ENCODE results near the gene NPC1. TPM values are rescaled to one million over a fixed set of nuclear protein-coding genes. Genes with fewer than 3 reads are reported as not detected.

Gene NPC1
- total RNA-seq, 2 donors from 2014 or later = 43.6 to 44.9 TPM

DNA sequence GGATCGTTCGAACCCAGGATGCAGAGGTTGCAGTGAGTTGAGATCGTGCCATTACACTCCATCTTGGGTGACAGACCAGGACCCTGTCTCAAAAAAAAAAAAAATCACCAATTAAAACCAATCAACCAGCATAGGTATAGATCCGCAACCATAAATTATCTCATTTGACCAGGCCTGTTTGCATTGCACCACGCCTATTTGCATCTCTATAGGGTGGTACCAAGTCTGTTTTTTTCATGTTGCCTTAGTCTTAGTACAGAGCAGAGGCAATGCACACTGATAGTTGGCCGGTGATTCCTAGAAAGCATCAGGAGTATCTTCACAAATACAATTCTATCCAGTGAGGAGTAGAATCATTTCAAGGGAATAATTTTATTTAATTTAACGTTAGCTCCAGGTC is 9.3 kb upstream of the NPC1 start:
- no peak overlapping the region for H3K27ac ChIP-seq (ENCODE audit: low read depth, low read length)
- no peak for DNase-seq
- no peaks in the 10 kb centered on the region for H3K4me1 Mint-ChIP-seq
- no peaks in the 10 kb centered on the region for H3K9me3 Mint-ChIP-seq
- no peak overlapping the region for H3K27ac Mint-ChIP-seq
- no peaks in the 10 kb centered on the region for H3K9me3 ChIP-seq (ENCODE audit: control insufficient read depth, low read length)
- no peak overlapping the region for H3K4me3 Mint-ChIP-seq
- TF ChIP-seq, protein P1, sequence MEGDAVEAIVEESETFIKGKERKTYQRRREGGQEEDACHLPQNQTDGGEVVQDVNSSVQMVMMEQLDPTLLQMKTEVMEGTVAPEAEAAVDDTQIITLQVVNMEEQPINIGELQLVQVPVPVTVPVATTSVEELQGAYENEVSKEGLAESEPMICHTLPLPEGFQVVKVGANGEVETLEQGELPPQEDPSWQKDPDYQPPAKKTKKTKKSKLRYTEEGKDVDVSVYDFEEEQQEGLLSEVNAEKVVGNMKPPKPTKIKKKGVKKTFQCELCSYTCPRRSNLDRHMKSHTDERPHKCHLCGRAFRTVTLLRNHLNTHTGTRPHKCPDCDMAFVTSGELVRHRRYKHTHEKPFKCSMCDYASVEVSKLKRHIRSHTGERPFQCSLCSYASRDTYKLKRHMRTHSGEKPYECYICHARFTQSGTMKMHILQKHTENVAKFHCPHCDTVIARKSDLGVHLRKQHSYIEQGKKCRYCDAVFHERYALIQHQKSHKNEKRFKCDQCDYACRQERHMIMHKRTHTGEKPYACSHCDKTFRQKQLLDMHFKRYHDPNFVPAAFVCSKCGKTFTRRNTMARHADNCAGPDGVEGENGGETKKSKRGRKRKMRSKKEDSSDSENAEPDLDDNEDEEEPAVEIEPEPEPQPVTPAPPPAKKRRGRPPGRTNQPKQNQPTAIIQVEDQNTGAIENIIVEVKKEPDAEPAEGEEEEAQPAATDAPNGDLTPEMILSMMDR (conservative IDR thresholded peaks at IDR 0.05) = no peak
- H3K27me3 ChIP-seq (ENCODE audit: control insufficient read depth, insufficient read depth, low read length, poor library complexity, severe bottlenecking) = no peaks in the 10 kb centered on the region
- H3K9ac ChIP-seq (ENCODE audit: extremely low read depth, low read length, poor library complexity, severe bottlenecking) = no peak overlapping the region
- H3K36me3 Mint-ChIP-seq (ENCODE audit: low read depth) = no peaks in the 10 kb centered on the region
- H3K4me3 ChIP-seq (ENCODE audit: low read length) = no peak overlapping the region
- WGBS, 2 experiments (ENCODE audit: insufficient coverage in 1 of 2, insufficient read length in 1 of 2) = 73 to 83% methylated on average over 3 to 7 of the region's 7 CpGs
- no peaks in the 10 kb centered on the region for H3K27me3 Mint-ChIP-seq (ENCODE audit: insufficient read depth)
- H3K4me1 ChIP-seq (ENCODE audit: control insufficient read depth, insufficient read depth, low read length) = no peaks in the 10 kb centered on the region
- no peaks in the 10 kb centered on the region for H3K36me3 ChIP-seq (ENCODE audit: control insufficient read depth, insufficient read depth, low read length)

DNA sequence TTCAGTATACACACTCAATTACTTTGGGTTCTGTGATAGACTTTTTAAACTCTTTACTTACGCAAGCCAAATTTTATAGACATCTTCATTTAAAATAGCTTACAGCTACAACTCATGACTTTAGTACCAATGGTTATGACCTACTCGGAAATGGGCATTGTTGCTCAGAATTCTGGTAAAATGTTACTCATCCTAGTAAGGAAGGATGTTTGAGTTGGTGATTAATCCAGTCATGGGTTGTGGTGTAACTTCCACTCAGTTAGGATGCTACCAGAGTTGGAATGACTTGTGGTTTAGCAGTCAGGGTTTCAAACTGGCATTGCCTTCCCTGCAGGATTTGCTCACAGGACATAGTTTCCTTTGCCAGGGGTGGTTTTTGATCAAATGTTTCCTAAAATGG is 7.4 kb upstream of the NPC1 start:
- Mint-ChIP-seq H3K9me3 (no peaks in the 10 kb centered on the region), H3K27me3 (ENCODE audit: insufficient read depth) (peaks cover 2% of the 10 kb centered on the region), H3K27ac (no peak overlapping the region), H3K36me3 (ENCODE audit: low read depth) (no peaks in the 10 kb centered on the region), H3K4me1 (no peaks in the 10 kb centered on the region), H3K4me3 (no peak overlapping the region)
- TF ChIP-seq, protein P1 (conservative IDR thresholded peaks at IDR 0.05) = no peak
- Histone ChIP-seq H3K4me3 (ENCODE audit: low read length) (no peak overlapping the region), H3K27ac (ENCODE audit: low read depth, low read length) (no peak overlapping the region), H3K4me1 (ENCODE audit: control insufficient read depth, insufficient read depth, low read length) (no peaks in the 10 kb centered on the region), H3K27me3 (ENCODE audit: control insufficient read depth, insufficient read depth, low read length, poor library complexity, severe bottlenecking) (no peaks in the 10 kb centered on the region), H3K36me3 (ENCODE audit: control insufficient read depth, insufficient read depth, low read length) (no peaks in the 10 kb centered on the region), H3K9me3 (ENCODE audit: control insufficient read depth, low read length) (no peaks in the 10 kb centered on the region), H3K9ac (ENCODE audit: extremely low read depth, low read length, poor library complexity, severe bottlenecking) (no peak overlapping the region)
- 85 to 98% methylated on average over 2 of the region's 2 CpGs for WGBS, 2 experiments (ENCODE audit: insufficient coverage in 1 of 2, insufficient read length in 1 of 2)
- DNase-seq = no peak

DNA sequence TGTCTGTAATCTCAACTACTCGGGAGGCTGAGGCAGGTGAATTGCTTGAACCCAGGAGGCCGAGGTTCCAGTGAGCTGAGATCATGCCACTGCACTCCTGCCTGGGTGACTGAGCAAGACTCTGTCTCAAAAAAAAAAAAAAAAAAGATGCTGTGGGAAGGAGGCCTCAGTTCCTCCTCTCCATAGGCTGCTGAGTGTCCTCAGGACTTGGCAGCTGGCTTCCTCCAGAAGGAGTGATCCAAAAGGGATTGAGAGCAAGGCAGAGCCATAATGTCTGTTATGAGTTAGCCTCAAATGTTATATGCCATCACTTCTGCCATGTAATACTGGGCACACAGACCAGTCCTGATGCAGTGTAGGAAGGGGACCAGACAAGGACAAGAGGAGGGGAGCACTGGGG is 6.6 kb upstream of the NPC1 start:
- Histone ChIP-seq H3K4me3 (ENCODE audit: low read length) (no peak overlapping the region), H3K4me1 (ENCODE audit: control insufficient read depth, insufficient read depth, low read length) (no peaks in the 10 kb centered on the region), H3K36me3 (ENCODE audit: control insufficient read depth, insufficient read depth, low read length) (no peaks in the 10 kb centered on the region), H3K27ac (ENCODE audit: low read depth, low read length) (no peak overlapping the region), H3K27me3 (ENCODE audit: control insufficient read depth, insufficient read depth, low read length, poor library complexity, severe bottlenecking) (no peaks in the 10 kb centered on the region), H3K9me3 (ENCODE audit: control insufficient read depth, low read length) (no peaks in the 10 kb centered on the region), H3K9ac (ENCODE audit: extremely low read depth, low read length, poor library complexity, severe bottlenecking) (no peak overlapping the region)
- H3K4me1 Mint-ChIP-seq = peaks cover 2% of the 10 kb centered on the region
- TF ChIP-seq, protein P1 (conservative IDR thresholded peaks at IDR 0.05) = no peak
- no peak for DNase-seq
- H3K36me3 Mint-ChIP-seq (ENCODE audit: low read depth) = no peaks in the 10 kb centered on the region
- 96 to 100% methylated on average over 2 of the region's 2 CpGs for WGBS, 2 experiments (ENCODE audit: insufficient coverage in 1 of 2, insufficient read length in 1 of 2)
- H3K27me3 Mint-ChIP-seq (ENCODE audit: insufficient read depth) = peaks cover 5% of the 10 kb centered on the region
- no peaks in the 10 kb centered on the region for H3K9me3 Mint-ChIP-seq
- no peak overlapping the region for H3K4me3 Mint-ChIP-seq
- H3K27ac Mint-ChIP-seq = no peak overlapping the region

Measured in endodermal cell (in vitro differentiated cells).